Measurements from ENCODE around the gene EMID1.

- no peak for TF ChIP-seq CTCF (IDR thresholded peaks at IDR 0.05; ENCODE audit: borderline replicate concordance, extremely low read depth, low read length, poor library complexity, severe bottlenecking)
- no peak for TF ChIP-seq EZH2 (IDR thresholded peaks at IDR 0.05; ENCODE audit: borderline replicate concordance, low read depth, low read length, severe bottlenecking)
Observed at GRCh38 chr22:29251265-29251664, 45.6 kb downstream of the EMID1 start.

Data from DND-41 (cell line).